Limb (tissue), 2 donors: ENCODE results near the gene ATP10A.
"Not testable (repeated sequence)": the region's sequence is repeated elsewhere in the genome, so short reads cannot be mapped to it uniquely, and the experiment has no call there.

Experiments
- DNase-seq, 2 donors: peaks; one replicate each; pipeline ENCODE4 v3.0.0-alpha.2; 2016; ENCODE audit errors: extremely low spot score in 2 of 2

Gene ATP10A

GRCh38 chr15:25775317-25775912 lies 87.7 kb downstream of the ATP10A start:
- DNase-seq: peak in 1 of 2 donors; percentile 50

DNA sequence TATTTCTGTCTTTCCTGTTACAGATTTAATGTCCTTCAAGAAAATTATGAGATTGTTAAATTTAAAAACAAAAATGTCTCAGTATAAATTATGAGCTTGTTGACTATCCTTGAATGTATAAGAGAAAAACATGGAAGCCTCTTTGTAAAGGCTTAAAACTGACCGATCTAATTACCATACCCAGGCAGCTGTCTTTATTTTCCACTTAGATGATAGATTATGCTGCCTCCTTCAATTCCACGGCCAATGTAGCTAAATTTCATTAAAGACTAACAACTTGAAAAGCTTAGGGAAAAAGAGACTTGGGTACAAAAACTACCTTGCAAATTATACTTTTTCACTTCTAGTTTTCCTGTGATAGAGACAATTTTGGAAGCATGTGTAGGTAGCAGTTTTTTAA lies 88.3 kb downstream of the ATP10A start:
- DNase-seq: no peak

DNA sequence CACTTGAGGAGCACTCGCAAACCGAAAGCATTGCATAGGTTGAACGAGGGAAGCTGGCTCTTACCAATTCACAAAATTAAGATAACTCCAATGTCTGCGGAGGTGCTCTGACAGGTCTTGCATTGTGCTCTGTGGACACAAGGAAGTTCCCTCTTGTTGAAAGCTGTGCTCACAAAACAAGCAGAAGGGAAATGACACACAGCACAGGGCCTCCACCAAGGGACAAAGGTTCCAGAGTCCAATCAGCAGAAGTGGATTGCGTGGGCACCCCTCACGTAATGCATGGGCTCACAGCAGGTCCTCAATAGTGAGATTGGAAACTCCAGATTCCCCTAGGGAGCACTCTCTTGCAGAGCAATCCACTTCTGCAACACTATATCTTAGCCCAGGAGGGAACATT lies 89.9 kb downstream of the ATP10A start:
- no peak for DNase-seq

DNA sequence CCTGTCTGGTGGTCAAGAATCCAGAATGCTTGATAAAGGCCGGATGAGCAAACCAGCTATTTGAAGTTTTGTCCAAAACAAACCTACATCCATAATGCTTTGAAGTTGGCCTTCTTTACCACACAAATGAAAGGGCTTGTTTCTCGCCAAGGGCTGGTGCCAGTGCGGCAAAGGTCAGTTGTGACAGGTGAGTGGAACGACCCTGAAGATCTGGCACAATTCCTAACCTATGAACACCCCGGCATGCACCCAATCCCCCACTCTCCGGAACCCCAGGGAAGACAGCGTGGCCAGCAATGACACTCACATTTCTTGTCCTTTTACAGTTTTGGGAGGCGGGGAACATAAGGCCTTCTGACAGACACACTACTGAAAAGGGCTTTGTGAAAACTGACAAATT lies 90.6 kb downstream of the ATP10A start:
- no peak for DNase-seq

DNA sequence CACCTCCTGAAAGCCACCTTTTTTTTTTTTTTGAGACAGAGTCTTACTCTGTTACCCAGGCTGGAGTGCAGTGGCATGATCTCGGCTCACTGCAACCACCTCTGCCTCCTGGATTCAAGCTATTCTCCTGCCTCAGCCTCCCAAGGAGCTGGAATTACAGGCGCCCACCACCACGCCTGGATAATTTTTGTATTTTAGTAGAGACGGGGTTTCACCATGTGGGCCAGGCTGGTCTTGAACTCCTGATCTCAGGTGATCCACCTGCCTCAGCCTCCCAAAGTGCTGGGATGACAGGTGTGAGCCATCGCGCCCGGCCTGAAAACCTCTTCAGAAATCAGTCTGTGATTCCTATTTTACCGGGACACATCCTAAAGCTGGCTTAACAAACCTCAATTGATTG lies 91.4 kb downstream of the ATP10A start:
- not testable (repeated sequence) for DNase-seq

DNA sequence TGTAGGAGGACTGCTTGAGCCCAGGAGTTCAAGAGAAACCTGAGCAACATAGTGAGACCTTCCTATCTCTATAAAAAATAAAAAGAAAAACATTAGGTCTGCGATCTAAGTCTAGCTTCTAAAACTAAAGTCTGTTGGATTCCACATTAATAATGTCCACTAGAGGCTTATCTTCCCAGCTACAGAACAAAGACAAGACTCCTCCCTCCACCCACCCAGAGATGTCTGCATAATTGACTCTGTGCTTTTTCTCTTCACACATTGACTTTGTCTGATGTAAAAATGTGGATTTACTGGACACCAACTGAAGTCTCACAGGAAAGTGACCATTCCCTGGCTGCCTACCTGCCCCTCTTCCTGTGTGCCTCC lies 91.8 kb downstream of the ATP10A start:
- DNase-seq: no peak

DNA sequence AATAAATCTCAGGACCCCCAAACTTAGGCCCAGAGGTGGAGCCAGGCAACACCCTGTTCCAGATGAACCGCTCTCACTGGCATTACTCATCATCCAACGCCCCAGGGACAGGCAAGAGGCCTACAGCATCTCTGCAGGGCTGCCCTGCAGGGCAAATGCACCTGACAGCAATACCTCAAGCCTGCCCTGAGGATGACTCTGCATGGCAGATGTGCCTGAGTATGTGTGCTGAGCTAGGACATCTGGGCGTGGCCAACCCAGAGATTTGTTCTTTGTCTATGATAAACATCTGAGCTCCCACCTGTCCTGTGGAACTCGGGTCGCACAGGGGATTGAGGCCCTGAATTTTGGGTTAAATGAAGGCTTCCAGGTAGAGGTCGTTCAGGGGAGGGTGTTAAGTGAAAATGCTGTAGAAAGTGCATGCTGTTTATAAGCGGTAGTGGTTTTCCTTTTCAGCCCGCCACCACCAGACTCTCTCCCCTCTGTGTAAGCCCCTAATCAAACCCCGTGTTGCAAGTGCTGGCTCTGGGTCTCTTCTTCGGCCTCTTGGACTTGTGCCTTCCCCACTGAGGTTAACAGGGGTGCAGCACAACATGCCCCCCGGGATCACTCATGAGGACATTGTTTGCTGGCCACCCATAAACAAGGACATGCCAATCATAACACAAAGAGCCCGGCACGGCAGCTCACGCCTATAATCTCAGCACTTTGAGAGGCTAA lies 92.3 kb downstream of the ATP10A start:
- no peak for DNase-seq

DNA sequence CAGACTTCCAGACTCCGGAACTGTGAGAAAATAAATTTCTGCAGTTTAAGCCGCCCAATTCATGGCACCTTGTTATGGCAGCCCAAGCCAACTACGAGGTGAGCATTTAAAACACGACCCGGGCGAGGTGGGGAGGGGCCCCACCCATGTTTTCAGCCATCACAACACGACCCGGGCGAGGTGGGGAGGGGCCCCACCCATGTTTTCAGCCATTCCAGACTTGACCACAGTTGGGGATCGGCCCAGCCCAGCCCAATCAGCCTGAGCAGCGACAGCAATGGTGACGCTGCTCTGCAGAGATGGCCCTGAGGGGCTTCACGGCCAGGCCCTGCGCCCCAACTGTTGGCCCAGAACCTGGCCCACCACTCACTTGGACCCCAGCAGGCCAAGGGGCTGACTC lies 93.1 kb downstream of the ATP10A start:
- DNase-seq: no peak

- no peak for DNase-seq
Measured at GRCh38 chr15:25768271-25768670, 94.9 kb downstream of the ATP10A start.

DNA sequence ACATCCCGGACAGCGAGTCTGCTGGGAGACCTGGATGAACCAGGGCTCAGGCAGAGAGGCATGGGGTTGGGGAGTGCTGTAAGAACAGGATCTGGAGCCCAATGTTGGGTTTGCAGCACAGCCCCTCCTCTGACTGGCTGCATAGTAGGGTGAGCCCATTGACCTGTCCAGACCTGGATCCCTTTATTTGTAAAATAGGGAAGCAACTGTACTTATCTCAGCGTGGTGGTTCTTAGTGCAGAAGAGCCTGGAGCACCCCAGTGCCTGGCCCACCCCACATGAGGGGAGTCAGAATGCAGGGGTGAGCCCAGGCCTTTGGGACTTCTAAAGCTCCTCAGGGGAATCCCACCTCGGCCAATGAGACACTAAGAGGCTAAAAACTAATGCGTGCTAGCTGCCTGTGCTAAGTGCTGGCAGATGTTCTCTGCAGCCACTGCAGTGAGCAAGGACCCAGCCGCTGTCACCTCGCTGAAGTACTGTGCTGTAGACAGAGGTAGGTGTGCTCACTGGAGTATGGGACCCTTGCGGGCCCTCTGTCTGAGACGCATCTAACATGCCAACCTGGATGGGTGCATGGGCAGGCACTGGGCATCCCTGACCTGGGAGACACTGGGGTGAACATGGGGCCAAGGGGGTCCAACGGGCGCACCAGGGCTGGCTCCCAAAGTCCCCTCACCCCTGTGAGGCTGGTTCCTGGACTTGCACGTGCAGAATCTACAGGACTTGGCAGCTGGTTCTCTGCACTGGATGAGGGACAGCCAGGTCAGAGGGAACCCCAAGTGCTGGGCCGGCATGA lies 95.6 kb downstream of the ATP10A start:
- DNase-seq: no peak

DNA sequence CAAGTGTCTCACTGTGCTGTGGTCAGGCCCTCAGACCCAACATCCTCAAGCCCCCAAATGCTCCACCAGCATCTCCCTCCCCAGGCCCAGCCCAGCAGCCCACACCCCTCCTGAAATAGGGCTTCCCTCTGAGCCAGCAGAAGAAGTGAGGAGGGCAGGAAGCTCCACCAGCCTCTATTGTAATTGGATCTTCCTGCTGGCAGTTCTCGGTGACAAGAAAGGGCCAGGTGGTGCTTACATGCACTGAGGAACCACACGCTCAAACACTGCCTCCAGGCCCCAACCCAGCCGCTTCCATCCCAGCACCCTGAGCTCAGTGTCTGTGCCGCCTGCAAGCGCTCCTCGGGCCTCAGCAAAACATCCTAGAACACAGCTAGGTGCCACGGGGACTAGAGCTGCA lies 96.7 kb downstream of the ATP10A start:
- no peak for DNase-seq

GRCh38 chr15:25764980-25765735 lies 98.0 kb downstream of the ATP10A start:
- no peak for DNase-seq

DNA sequence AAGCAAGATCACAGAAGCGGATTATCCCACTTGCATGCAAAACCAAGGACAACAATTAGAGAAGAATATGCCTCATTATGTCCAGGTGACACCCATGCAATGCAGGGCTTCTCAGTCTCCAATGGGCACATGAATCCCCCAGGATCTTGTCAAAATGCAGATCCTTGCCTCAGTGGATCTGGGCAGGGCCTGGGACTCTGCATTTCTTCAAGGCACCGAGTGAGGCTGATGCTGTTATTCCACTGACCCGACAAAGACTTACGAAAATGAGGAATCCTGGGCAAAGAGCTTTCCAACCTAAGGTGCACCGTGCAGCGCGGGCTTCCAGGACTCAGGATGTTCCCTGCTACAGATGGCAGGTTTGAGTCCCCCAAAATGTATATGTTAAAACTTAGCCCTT lies 99.2 kb downstream of the ATP10A start:
- no peak for DNase-seq

DNA sequence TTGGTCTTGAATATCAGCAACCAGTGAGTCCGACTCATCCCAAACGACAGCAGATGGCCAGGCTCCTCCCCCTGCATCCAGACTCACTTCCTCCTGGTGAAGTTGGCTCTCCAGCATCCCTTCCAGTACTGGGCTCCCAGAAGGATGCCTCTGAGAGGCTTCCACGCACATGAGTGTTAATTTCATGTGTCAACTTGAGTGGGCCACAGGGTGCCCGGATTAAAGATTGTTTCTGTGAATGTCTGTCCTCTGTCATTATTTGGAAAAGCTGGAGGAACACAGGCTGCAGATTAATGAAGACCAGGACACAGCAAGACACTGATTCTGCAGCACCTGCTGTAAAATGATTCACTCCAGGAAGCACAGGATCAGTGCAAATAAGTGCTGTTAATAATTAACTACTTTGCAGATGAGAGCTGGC lies 99.8 kb downstream of the ATP10A start:
- DNase-seq: no peak

DNA sequence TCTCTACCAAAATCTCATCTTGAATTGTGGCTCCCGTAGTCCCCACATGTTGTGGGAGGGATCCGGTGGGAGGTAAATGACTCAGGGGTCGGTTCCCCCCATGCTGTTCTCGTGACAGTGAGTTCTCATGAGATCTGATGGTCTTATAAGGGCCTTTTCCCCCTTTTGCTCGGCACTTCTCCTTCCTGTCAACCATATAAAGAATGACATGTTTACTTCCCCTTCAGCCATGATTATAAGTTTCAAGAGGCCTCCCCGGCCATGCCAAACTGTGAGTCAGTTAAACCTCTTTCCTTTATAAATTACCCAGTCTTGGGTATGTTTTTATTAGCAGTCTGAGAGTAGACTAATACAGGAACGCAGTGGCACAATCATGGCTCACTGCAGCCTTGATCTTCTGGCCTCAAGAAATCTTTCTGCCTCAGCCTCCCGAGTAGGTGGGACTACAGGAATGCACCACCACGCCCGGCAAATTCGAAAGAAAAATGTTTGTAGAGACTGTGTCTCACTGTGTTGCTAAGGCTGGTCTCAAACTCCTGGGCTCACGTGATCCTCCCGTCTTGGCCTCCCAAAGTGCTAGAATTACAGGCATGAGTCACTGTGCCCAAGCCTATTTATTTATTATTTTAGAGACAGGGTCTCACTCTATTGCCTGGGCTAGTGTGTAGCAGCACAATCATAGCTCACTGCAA lies 101.0 kb downstream of the ATP10A start:
- DNase-seq: no peak

DNA sequence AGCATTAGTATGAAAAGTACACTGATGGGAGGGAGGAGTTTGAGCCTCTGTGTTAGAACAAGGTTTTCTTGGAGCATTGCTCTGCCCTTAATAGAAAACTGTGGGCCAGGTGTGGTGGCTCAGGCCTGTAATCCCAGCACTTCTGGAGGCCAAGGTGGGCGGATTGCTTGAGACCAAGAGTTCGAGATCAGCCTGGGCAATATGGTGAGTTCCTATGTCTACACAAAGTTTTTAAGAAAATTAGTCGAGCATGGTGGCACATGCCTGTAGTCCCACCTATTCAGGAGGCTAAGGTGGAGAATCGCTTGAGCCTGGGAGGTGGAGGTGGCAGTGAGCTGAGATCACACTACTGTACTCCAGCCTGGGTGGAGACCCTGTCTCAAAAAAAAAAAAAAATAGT lies 103.7 kb downstream of the ATP10A start:
- DNase-seq: no peak

DNA sequence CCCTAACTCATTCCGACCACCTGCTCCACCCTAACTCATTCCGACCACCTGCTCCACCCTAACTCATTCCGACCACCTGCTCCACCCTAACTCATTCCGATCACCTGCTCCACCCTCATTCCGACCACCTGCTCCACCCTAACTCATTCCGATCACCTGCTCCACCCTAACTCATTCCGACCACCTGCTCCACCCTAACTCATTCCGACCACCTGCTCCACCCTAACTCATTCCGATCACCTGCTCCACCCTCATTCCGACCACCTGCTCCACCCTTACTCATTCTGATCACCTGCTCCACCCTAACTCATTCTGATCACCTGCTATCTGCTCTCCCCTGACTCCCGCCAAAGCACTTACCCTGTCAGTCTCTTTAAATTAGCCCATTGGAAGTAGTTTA lies 104.5 kb downstream of the ATP10A start:
- not testable (repeated sequence) for DNase-seq

- DNase-seq: no peak
Measured at GRCh38 chr15:25743548-25744275, 119.4 kb downstream of the ATP10A start.

- DNase-seq: no peak
Measured at GRCh38 chr15:25742776-25743547, 120.2 kb downstream of the ATP10A start.
